Left renal cortex interstitium (tissue), 4 donors: ENCODE measurements around the gene PRXL2B. TPM values are rescaled to one million over a fixed set of nuclear protein-coding genes. Genes with fewer than 3 reads are reported as not detected.
"Not testable (repeated sequence)": the region's sequence is repeated elsewhere in the genome, so short reads cannot be mapped to it uniquely, and the experiment has no call there.

ENCODE experiments used
- DNase-seq, 4 donors: peaks; one replicate each; pipeline ENCODE4 v3.0.0-alpha.2; 2013; ENCODE audit warnings: low read depth in 4 of 4, low spot score in 2 of 4, missing footprints in 1 of 4
- polyA plus RNA-seq, 4 donors: library from polyadenylated mRNA; unstranded; fragments of 120-200 nt; gene quantifications; one replicate each; pipeline ENCODE4 v1.2.1, GENCODE V29; 2013; ENCODE audit not compliant: insufficient read length in 4 of 4

The PRXL2B gene
- polyA plus RNA-seq, 4 donors, result 37.4 to 50.0 (median 43.5) TPM

- not testable (repeated sequence) for DNase-seq
These were observed 37.1 kb upstream of the PRXL2B start for GRCh38 chr1:2549367-2550029.

GRCh38 chr1:2550309-2550861, 36.2 kb upstream of the PRXL2B start:
- DNase-seq, result not testable (repeated sequence)

- DNase-seq, result not testable (repeated sequence)
These were observed 35.0 kb upstream of the PRXL2B start for GRCh38 chr1:2551544-2551943.

GRCh38 chr1:2552189-2552588, 34.4 kb upstream of the PRXL2B start:
- no peak for DNase-seq

GRCh38 chr1:2553076-2553475, 33.5 kb upstream of the PRXL2B start:
- DNase-seq, result not testable (repeated sequence)

GRCh38 chr1:2553871-2554620, 32.5 kb upstream of the PRXL2B start:
- no peak for DNase-seq

- no peak for DNase-seq
These were observed 31.8 kb upstream of the PRXL2B start for GRCh38 chr1:2554621-2555387.

- no peak for DNase-seq
These were observed 30.8 kb upstream of the PRXL2B start for GRCh38 chr1:2555634-2556276.

GRCh38 chr1:2556277-2556677, 30.3 kb upstream of the PRXL2B start, which contains the start of gene TNFRSF14:
TSS of gene TNFRSF14 (plus strand) at chr1:2556371. CDS start at chr1:2556665, 294 bp downstream.
- no peak for DNase-seq

- no peak for DNase-seq
These were observed 29.7 kb upstream of the PRXL2B start for GRCh38 chr1:2556678-2557481.

- DNase-seq, result no peak
These were observed 28.8 kb upstream of the PRXL2B start for GRCh38 chr1:2557482-2558400.

GRCh38 chr1:2558420-2558819, 28.2 kb upstream of the PRXL2B start:
- DNase-seq, result no peak

- no peak for DNase-seq
These were observed 27.7 kb upstream of the PRXL2B start for GRCh38 chr1:2558861-2559260.

GRCh38 chr1:2559509-2560298, 26.9 kb upstream of the PRXL2B start:
- no peak for DNase-seq

- DNase-seq, result no peak
These were observed 26.1 kb upstream of the PRXL2B start for GRCh38 chr1:2560299-2561073.

- no peak for DNase-seq
These were observed 25.1 kb upstream of the PRXL2B start for GRCh38 chr1:2561446-2561845.
